ENCODE measurements around the gene CHMP4A.

The CHMP4A gene

GRCh38 chr14:24177041-24177825 is 36.1 kb downstream of the CHMP4A start:
- DNase-seq: no peak

- no peak for DNase-seq
These were observed 36.7 kb downstream of the CHMP4A start for GRCh38 chr14:24176599-24176998.

GRCh38 chr14:24172871-24173281 is 40.4 kb downstream of the CHMP4A start:
- DNase-seq: no peak

- no peak for DNase-seq
These were observed 40.9 kb downstream of the CHMP4A start for GRCh38 chr14:24172261-24172860.

- DNase-seq: no peak
These were observed 41.6 kb downstream of the CHMP4A start, which contains the start of gene REC8 for GRCh38 chr14:24171422-24172260. TSS of gene REC8 (plus strand) at chr14:24172080. CDS start at chr14:24172553, 473 bp downstream.

GRCh38 chr14:24167469-24168114 is 45.7 kb downstream of the CHMP4A start:
- DNase-seq: peak; percentile 3 to 32

GRCh38 chr14:24165785-24166184 is 47.5 kb downstream of the CHMP4A start:
- no peak for DNase-seq

- no peak for DNase-seq
These were observed 48.7 kb downstream of the CHMP4A start for GRCh38 chr14:24164518-24164991.

- DNase-seq: no peak
These were observed 51.2 kb downstream of the CHMP4A start for GRCh38 chr14:24162093-24162492.

GRCh38 chr14:24160850-24161804 is 52.2 kb downstream of the CHMP4A start, which contains the start of gene IRF9:
TSS of gene IRF9 (plus strand) at chr14:24161265. CDS start at chr14:24162145, 880 bp downstream.
- peak; percentile 96 to 97 for DNase-seq

GRCh38 chr14:24160499-24160849 is 52.8 kb downstream of the CHMP4A start:
- no peak for DNase-seq

GRCh38 chr14:24159777-24160498 is 53.4 kb downstream of the CHMP4A start:
- no peak for DNase-seq

Data from Kasumi-1 (cell line).